ENCODE results near the gene EXOSC10.

DNA sequence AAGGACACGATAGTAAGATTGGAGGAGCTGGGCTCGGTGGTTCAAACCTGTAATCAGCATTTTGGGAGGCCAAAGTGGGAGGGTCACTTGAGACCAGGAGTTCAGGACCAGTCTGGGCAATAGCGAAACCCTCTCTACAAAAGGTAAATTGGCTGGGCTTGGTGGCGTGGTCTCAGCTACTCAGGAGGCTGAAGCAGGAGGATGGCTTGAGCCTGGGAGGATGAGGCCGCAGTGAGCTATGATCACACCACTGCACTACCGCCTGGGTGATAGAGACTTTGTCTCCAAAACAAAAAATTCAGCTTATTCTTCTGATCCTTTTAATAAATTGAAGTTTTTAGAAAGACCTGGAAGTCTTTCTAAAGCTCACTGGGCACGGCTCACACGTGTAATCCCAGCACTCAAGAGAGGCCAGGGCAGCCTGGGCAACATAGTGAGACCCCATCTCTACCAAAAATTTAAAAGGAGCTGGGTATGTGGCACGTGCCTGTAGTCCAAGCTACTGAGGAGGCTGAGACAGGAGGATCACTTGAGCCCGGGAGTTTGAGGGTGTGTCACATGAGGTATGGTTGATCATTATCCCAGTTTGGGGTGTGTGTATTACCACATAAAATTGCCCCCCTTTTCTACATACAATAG lies 67.9 kb downstream of the EXOSC10 start:
- TF ChIP-seq BHLHE40 (IDR thresholded peaks at IDR 0.05; ENCODE audit: borderline replicate concordance) (no peak), ELF4 (IDR thresholded peaks at IDR 0.05) (no peak), TARDBP (IDR thresholded peaks at IDR 0.05) (no peak), FOXK2 (IDR thresholded peaks at IDR 0.05) (no peak), SUZ12 (IDR thresholded peaks at IDR 0.05) (no peak), ZNF384 (IDR thresholded peaks at IDR 0.05) (no peak), CTBP1 (IDR thresholded peaks at IDR 0.05; ENCODE audit: borderline replicate concordance) (no peak), SP1 (IDR thresholded peaks at IDR 0.05) (no peak)

Data from HEK293T (cell line).